Stimulated activated CD4-positive, alpha-beta T cell treated with anti-CD3 and anti-CD28 coated beads, TNF-alpha, amount 100 ng/mL, for 4 hours (primary cell): ENCODE data around the gene CDKAL1.

ENCODE experiments used
- DNase-seq, 3 experiments: peaks; one replicate each; pipeline ENCODE4 v3.0.0-alpha.2; 2020; ENCODE audit warnings: low read depth in 3 of 3

Gene CDKAL1

GRCh38 chr6:20877008-20877937, 343.0 kb downstream of the CDKAL1 start:
- DNase-seq: no peak

- DNase-seq: no peak
Observed at GRCh38 chr6:20879121-20879520, 344.9 kb downstream of the CDKAL1 start.

GRCh38 chr6:20879526-20879925, 345.3 kb downstream of the CDKAL1 start:
- no peak for DNase-seq

- DNase-seq: no peak
Observed at GRCh38 chr6:20881365-20881764, 347.1 kb downstream of the CDKAL1 start.

- DNase-seq: no peak
Observed at GRCh38 chr6:20882014-20882413, 347.8 kb downstream of the CDKAL1 start.

GRCh38 chr6:20885076-20885475, 350.8 kb downstream of the CDKAL1 start:
- no peak for DNase-seq

GRCh38 chr6:20891161-20891560, 356.9 kb downstream of the CDKAL1 start:
- no peak for DNase-seq

- DNase-seq: no peak
Observed at GRCh38 chr6:20892365-20892764, 358.1 kb downstream of the CDKAL1 start.

- DNase-seq: no peak
Observed at GRCh38 chr6:20893412-20893811, 359.2 kb downstream of the CDKAL1 start.

GRCh38 chr6:20900389-20901160, 366.3 kb downstream of the CDKAL1 start:
- no peak for DNase-seq

GRCh38 chr6:20905377-20905776, 371.1 kb downstream of the CDKAL1 start:
- DNase-seq: no peak

GRCh38 chr6:20906945-20907344, 372.7 kb downstream of the CDKAL1 start:
- no peak for DNase-seq

GRCh38 chr6:20907486-20908071, 373.3 kb downstream of the CDKAL1 start:
- DNase-seq: no peak

- no peak for DNase-seq
Observed at GRCh38 chr6:20909621-20910020, 375.4 kb downstream of the CDKAL1 start.

- no peak for DNase-seq
Observed at GRCh38 chr6:20911712-20912111, 377.5 kb downstream of the CDKAL1 start.

GRCh38 chr6:20915156-20915555, 380.9 kb downstream of the CDKAL1 start:
- DNase-seq: no peak

GRCh38 chr6:20915626-20916025, 381.4 kb downstream of the CDKAL1 start:
- no peak for DNase-seq

GRCh38 chr6:20916086-20916485, 381.8 kb downstream of the CDKAL1 start:
- DNase-seq: no peak

GRCh38 chr6:20918868-20919267, 384.6 kb downstream of the CDKAL1 start:
- no peak for DNase-seq

GRCh38 chr6:20919677-20920385, 385.6 kb downstream of the CDKAL1 start:
- DNase-seq: no peak

GRCh38 chr6:20921578-20921977, 387.3 kb downstream of the CDKAL1 start:
- no peak for DNase-seq

GRCh38 chr6:20922743-20923142, 388.5 kb downstream of the CDKAL1 start:
- DNase-seq: no peak
